Endothelial cell of umbilical vein (primary cell): ENCODE data around the gene DNTT.

Experiments
- CTCF ChIP-seq, 2 donors: IDR thresholded peaks; 1 replicate in 1 of 2; 2 replicates in 1 of 2; pipeline ENCODE4 v1.5.1; 2011; ENCODE audit warnings: low read length in 2 of 2, mild to moderate bottlenecking in 2 of 2, moderate library complexity in 2 of 2, control low read depth in 1 of 2, inconsistent platforms in 1 of 2, low read depth in 1 of 2; ENCODE audit not compliant: insufficient read depth in 1 of 2; ENCODE audit errors: extremely low read depth in 1 of 2
- EZH2 ChIP-seq: IDR thresholded peaks from 2 replicates; pipeline ENCODE4 v1.6.1; 2012; ENCODE audit warnings: borderline replicate concordance, low read depth, mild to moderate bottlenecking, moderate library complexity, low read length, inconsistent platforms; ENCODE audit not compliant: severe bottlenecking
- GATA2 ChIP-seq: IDR thresholded peaks from 2 replicates; pipeline ENCODE4 v1.7.0; 2011; ENCODE audit warnings: low read depth, mild to moderate bottlenecking, moderate library complexity, mixed read lengths, low read length; ENCODE audit not compliant: insufficient read length, insufficient read depth
- MAX ChIP-seq: IDR thresholded peaks from 2 replicates; pipeline ENCODE4 v1.6.1; 2011; ENCODE audit not compliant: insufficient read depth, insufficient read length
- POLR2A ChIP-seq: IDR thresholded peaks from 2 replicates; pipeline ENCODE4 v1.6.1; 2012; ENCODE audit warnings: low read depth, mild to moderate bottlenecking, control low read depth, low read length
- POLR2AphosphoS5 ChIP-seq: IDR thresholded peaks from 2 replicates; pipeline ENCODE4 v1.6.1; 2012; ENCODE audit warnings: low read depth, mild to moderate bottlenecking, control low read depth, low read length, moderate library complexity; ENCODE audit not compliant: insufficient read depth

- no peak for TF ChIP-seq POLR2AphosphoS5
- TF ChIP-seq POLR2A = no peak
- no peak for TF ChIP-seq GATA2
- no peak for TF ChIP-seq CTCF (IDR thresholded peaks at IDR 0.05; ENCODE audit: extremely low read depth in 1 of 2, insufficient read depth in 1 of 2, low read depth in 1 of 2, low read length in 2 of 2)
- TF ChIP-seq EZH2 = no peak
- TF ChIP-seq MAX = no peak
These were observed 35.1 kb downstream of the DNTT start for GRCh38 chr10:96339383-96339782.
